HG03439 (cell line): ENCODE measurements around the gene HARS1.
"Not testable (repeated sequence)": the region's sequence is repeated elsewhere in the genome, so short reads cannot be mapped to it uniquely, and the experiment has no call there.

Source experiments
- ATAC-seq: cut with Tn5 transposase; IDR thresholded peaks from one replicate; pipeline ENCODE4 v1.9.1; 2021; ENCODE audit warnings: mild to moderate bottlenecking, moderate library complexity; ENCODE audit not compliant: unreplicated experiment

Gene HARS1

DNA sequence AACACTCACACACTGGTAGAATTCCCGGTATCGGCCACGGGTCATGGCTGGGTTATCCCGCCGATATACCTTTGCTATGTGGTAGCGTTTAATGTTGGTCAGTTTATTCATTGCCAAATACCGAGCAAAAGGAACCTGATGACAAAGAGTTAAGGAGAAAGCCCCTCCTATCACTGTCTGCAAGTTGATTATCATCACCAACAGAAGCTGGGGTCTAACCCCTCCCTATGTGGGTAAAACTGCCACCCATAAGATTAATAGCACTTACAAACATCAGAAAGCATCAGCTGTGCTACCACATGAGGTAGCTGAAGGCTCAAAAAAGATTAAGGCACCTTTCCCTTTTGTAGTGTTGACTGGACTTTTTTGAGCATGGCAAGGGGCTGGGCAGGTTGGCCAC lies 12.2 kb downstream of the HARS1 start:
- ATAC-seq: no peak

DNA sequence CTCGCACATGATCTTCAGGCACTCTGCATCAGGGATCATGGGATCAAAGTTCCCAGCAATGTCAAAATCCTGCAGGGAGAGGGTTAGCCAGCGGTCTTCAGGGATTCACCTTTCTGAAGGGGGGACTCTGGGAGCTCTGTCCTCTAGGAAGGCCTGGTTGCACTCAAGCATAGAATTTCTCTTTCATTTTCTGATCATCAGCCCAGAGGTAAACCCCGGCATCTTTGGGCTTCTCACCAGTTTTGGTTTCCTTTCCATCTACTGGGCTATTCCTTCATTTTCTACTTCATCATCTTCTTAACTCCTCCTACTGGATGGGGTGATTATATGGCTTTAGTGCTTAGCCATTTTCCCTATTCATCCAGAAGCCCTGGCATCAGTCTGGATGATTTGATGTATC lies 13.2 kb downstream of the HARS1 start:
- no peak for ATAC-seq

DNA sequence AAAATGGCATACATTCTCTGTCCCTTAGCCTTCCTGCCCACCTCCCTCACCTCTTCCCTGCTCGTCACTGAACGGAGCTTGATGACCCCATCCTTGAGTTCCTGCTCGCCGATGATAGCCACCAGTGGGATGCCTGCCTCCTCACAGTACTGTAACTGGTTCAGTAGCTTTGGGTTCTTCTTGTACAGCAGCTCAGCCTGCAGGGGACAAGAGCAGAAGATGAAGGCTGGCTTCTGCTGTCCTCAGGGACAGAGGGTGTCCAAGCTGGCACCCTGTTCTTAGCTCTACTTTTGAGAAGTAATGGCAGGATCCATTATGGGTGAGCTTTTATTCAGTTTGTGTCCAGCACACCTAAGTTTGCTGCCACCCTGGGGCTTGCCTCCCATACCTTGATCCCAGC lies 16.5 kb downstream of the HARS1 start:
- ATAC-seq: no peak

DNA sequence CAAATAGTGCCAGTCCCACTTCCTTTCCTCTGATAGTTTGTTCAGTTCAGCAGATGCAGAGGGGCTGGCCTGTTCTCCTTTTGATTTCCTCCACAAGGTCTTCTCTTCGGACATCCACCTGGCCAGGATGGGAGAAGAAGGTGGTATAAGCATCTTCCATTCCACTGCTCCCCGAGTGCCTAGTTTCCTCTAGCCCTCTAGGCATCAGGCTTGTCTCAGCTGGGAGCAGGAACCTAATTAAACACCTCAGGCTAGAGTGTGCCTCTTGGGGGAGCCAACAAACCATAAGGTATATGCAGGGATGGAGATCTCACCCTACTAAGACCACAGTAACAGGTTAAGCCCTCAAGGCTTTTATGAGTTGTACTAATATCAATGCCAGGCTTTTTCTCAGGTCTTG lies 17.0 kb downstream of the HARS1 start:
- no peak for ATAC-seq

DNA sequence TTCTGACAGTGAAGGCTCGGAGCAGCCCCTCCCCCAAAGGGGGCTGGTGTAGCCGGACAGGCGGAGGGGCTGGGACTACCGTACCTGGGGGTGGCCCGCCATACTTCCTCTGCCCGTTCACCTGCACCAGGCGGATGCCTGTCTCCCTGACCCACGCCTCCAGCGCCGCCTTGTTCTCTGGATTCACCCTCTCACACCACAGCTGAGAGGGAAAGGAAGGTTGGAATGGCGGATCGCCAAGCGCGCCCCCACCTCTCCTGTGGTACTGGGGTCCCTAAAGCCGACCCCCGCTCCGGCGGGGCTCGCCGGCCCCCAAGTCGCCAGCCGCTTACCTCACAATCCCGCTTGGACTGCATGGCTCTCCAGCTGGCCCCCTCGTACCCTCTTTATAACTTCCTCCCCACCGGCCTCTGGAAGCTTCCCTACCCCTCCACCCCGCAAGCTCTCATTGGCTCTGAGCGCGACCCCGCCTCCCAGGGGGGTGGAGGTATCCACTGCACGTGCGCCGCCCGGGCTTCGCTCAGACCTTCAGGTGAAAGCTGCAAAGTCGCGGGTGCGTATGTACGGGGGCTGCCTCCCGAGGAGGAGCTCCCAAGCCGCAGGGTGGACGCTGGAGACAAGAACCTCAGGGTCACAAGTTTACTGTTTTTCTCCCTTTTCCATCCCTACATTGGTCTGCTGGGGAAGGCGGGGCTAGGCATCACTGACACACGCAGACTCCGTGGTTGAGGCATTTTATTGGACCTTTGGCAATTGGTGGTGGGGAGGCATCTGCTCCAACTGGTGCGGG lies 17.8 kb downstream of the HARS1 start, which contains the start of gene DND1:
TSS of gene DND1 (minus strand) at position 390 of the 790 bp plus-strand sequence. CDS start at position 356, 34 bp downstream.
- ATAC-seq: no peak

DNA sequence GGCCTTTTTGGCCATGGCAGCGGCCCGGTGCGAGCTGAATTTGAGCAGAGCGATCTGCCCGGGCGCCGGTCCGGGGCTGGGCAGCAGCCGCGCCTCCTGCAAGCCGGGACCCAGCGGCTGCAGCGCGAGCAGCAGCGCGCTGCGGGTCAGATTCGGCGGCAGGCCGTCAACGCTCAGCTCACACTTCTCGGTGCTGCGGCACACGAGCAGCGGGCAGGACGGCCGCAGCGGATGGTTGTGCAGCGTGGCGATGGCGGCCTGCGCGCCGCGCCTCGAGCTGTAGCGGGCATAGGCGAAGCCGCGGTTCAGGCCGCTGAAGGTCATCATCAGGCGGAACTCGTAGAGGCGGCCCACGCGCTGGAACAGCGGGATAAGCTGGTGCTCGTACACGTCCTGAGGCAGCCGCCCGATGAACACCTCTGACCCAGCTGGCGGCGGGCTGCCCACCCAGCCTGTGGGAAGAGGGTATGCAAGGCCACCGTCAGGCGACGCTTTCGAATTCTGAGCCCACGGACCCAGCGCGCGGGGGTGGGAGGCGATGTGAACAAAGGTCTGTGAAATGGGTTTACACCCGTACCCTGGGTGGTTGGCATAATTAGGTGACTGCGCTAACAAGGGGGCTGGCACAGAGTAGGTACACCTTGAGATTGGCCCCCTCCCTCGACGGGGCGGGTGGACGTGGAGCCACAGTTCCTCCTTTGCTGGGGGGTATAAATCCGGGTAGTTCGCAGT lies 18.5 kb downstream of the HARS1 start:
- no peak for ATAC-seq

DNA sequence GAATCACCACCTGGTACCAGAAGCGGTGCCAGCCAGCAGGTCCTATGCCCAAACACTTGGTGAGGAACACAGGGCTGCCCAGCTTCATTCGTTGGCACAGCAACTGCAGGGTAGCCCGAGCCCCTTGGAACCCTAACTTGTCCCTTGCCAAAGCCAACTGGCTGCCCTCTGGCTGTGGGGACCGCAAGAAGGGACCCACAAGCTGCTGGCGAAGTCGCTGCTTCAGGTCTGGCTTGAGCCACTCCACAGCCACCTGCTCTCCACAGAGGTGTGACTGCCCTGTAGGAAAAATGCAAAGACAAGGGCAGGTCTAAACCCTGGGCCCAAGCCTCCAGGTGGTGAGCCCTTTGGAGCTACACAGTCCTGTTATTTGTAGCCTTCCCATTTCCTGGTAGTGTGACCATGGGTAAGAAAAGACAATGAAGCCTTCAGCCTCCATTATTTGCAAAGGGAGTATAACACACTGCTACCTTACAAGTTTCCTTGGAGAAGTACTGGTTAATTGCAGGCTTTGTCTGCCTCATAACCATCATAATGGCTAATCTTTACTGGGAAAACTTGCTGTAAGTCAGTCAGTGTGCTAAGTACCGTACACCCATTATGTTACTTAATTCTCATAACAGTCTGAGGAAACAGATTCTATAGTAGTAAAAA lies 19.6 kb downstream of the HARS1 start:
- no peak for ATAC-seq

DNA sequence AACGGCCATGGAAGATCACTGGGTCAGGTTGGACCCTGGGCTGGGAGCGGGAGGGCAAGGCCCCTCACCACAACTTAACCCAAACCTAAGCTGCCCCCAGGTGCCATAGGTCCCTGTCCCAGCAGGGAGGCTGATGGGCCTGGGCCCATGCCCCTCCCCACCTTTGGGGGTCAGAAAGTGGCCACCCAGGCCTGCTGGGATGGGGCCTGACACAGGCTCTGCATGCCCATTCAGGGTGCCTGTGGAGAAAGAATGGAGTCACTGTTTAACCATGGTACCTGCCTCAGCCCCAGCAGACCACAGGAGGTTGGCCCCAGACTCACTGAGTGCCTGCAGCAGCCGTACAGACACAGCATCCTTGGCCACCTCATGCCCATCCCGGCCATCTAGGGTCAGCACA lies 20.1 kb downstream of the HARS1 start:
- ATAC-seq: not testable (repeated sequence)

DNA sequence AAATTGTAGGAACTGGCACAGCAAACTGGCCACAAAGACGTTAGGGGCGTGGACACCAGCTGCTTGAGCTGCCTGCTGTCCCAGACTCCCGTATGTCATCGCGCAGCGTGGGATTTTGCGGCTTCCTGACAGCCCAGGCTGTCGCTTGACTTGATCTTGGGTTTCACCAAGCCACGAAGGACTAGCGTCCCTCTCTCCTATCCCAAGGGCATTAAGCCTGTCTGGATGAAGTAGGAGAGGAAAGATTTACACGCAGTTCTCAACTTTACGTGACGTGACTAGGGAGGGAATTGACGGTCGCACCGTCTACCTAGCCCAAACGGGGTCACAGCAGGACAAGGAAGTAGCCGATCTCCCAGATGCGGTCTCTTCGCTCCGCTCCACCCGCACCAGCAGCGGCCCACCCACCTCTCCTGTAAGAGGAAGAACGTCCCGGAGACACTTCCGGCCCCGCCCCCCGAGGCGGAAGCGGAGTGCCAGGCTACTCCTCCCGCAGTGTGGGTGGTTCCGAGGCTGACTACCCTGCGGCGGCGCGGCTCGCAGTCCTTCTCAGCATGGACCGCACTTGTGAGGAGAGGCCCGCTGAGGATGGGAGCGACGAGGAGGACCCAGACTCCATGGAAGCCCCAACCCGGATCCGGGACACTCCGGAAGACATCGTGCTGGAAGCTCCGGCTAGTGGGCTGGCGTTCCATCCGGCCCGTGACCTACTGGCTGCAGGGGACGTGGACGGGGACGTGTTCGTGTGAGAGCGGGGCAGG lies 26.6 kb downstream of the HARS1 start, which contains the start of gene WDR55:
TSS of gene WDR55 (plus strand) at position 546 of the 761 bp plus-strand sequence. CDS start at position 555, 9 bp downstream.
- peak; percentile 96 for ATAC-seq

DNA sequence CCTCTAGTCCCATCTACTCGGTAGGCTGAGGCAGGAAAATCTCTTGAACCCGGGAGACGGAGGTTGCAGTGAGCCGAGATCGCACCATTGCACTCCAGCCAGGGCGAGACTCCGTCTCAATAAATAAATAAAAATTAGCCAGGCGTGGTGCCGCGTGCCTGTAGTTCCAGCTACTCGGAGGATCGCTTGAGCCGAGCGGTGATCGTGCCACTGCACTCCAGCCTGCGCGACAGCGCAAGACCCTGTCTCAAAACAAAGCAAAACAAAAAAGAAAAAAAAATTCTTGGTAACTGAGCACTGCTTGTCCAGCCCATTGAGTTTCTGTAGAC lies 27.2 kb downstream of the HARS1 start:
- no peak for ATAC-seq

DNA sequence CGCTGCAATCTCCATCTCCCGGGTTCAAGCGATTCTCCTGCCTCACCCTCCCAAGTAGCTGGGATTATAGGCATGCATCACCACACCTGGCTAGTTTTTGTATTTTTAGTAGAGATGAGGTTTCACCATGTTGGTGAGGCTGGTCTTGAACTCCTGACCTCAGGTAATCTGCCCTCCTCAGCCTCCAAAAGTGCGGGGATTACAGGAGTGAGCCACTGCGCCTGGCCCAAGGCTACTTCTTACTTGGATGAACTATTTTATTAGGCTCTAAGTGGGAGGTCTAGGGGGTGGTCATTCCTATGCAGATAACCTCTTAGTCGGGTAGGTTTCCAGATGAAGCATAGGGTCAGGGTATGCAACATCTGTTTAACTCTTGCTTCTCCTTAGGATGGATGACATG lies 30.8 kb downstream of the HARS1 start:
- not testable (repeated sequence) for ATAC-seq

DNA sequence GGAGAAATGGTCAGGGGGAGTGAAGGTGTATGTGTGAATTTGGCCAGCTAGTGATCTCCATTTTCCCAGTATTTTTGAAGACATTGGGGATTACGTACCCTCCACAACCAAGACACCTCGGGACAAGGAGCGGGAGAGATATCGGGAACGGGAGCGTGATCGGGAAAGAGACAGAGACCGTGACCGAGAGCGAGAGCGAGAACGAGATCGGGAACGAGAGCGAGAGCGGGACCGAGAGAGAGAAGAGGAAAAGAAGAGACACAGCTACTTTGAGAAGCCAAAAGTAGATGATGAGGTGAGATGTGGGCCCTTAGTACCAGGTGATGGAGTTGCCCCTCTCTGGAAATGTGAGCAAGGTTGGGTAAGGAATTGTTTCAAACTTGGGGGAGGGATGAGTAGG lies 32.3 kb downstream of the HARS1 start:
- no peak for ATAC-seq

DNA sequence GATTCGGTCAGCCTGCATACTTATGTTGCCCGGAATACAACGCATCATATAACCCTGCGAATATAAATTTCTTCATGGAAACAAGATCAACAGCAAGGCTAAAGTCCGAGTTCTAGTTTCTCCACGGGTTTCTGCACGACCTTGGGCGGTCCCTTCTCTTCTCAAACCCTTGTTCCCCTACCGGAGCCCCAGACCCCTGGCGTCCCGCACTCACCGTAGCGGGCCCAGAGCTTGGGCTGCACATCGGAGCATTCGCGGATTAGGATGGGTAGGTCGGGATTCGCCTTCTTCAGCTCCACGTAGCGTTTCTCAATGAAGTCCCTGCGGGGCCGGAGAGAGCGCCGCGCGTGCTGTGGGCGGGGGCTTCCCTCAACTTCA lies 44.1 kb downstream of the HARS1 start:
- ATAC-seq: no peak

DNA sequence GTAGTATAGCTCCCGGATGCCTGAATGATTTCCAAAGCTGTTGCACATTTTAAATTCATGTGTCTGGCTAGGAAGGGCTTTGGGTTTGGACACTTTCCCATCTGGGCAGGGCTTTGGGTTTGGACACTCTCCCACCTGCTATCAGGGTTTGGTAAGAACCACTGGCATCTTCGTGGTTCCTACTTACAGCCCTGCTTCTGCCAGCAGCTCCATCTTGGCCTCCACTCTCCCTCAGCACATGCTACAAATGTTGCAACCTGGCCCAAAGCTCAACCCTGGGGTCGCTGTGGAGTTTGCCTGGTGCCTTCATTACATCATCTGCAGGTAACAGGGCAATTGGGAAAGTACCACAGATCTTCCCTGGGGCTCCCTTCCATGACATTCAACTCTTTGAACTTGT lies 48.5 kb downstream of the HARS1 start:
- ATAC-seq: no peak

DNA sequence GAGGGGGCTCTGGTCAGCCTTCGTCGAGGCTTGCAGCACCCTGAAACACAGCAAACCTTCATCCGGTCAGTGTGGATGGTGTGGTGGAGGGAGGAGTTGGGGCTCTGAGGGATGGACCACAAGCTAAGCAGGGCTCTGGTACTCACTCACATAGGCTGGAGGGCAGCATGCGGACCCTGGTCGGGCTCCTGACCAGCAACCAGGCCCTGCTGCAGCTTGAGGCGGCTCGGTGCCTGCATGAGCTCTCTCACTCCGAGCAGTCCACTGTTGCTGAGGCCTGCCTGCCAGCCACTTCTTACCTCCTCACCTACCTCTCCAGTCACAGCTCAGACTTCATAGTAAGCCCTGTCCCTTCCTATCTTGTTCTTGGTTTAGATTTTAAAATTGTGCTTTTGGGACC lies 49.5 kb downstream of the HARS1 start:
- no peak for ATAC-seq

DNA sequence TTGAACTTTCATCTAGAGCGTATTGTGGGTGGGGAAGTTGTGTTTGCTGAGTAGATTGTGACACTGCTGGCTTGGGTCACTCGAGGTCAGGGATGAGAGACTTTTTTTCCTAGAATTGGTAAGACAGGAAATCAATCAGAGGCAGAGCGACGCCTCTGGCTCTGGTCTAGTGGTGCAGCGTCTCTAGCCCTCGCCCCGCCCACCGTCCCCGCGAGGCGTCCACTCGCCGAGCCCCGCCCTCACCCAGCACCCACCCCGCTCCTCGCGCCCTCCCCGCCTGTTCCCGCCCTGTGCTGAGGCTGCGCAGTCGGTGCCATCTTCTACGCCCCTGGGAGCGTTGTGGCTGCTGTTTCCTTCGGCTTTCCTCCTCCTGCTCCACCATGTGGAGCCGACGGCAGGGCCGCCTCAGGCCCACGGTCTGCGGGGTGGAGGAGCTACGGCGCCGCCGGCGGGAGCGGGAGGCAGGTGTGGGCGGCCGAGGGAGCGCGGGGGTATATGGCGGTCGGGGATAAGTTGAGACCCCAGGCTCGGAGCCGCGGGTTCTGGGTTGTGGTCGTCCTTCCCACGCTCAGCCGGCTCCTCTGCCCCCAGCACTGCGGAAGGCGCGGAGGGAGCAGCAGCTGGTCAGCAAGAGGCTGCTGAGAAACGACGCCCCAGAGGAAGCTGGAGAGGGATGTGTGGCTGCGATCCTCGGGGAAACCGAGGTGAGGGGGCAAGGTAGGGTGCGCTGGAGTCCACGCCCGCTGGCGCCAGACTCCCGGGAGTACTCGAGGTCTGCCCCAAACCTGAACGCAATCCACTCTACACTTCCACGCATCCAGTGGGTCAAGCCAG lies 51.8 kb downstream of the HARS1 start, which contains the start of gene TMCO6:
TSS of gene TMCO6 (plus strand) at position 304 of the 834 bp plus-strand sequence. CDS start at position 381, 77 bp downstream.
- peak; percentile 92 for ATAC-seq

DNA sequence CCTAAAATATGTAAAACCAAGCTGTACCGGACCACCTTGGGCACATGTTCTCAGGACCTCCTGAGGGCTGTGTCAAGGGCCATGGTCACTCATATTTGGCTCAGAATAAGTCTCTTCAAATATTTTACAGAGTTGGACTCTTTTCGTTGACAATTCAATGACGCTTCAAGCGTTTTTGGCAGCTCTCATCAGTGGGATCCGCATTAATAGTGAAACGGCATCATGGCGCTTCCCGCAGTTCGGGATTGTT lies 52.3 kb downstream of the HARS1 start:
- ATAC-seq: peak; percentile 1

DNA sequence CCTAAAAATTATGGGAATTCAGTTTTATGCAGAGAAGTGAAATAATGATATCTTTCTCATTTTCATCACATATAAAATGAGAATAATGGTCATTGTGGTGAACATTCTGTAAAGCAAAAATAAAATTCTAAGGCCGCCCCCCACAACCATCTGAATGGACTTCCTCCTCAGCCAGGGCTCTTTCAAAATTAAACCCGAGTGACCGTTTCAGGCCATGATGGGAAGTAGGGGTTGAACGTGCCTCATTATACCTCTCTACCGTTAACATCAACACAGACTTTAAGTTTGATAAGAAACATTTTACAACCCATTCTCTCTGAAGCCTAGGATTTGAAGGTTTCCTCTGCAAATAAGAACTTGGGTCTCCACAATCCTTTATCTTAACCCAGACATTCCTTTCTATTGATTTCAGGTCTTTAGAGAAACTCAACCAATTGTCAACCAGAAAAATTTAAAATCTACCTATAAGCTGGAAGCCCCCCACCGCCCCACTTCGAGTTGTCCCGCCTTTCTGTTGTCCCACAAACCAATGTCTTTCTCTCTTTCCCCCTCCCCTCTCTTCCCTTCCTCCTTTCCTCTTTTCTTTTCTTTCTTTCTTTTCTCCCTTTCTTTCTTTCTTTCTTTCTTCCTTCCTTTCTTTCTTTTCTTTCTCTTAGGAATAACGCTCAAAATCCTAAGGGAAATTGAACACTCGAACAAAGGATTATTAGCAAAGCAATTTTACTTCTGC lies 53.6 kb downstream of the HARS1 start:
- ATAC-seq: no peak
